Dedifferentiated amniotic fluid mesenchymal stem cell (primary cell): ENCODE results near the gene OR5A1.
"Not testable (repeated sequence)": the region's sequence is repeated elsewhere in the genome, so short reads cannot be mapped to it uniquely, and the experiment has no call there.

Experiments used
- DNase-seq: peaks from one replicate; pipeline ENCODE4 v3.0.0-alpha.2; 2016; ENCODE audit errors: extremely low spot score

The OR5A1 gene

DNA sequence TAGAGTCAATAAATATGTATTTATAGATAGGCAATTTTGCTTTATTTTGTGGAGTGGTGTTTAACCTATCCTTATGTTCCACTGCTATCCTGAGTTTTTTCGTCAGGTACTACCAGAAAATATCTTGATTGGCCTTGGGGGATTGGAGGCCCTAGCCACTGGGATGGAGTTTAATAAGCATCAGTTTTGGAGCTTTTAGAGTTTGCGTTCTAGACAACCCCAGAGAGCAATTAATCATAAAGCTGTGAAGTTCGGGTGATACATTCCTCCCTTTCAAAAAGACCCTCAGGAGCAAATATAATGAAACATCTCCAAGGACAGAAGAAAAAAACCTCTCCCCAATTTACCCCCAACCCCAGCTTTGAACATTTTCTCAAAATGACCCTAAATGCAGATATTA, at the start of gene OR5A1:
Gene OR5A1 (plus strand): TSS at position 301 of the 400 bp plus-strand sequence. CDS start 6,700 bp downstream, outside the sequence.
- DNase-seq, result no peak

DNA sequence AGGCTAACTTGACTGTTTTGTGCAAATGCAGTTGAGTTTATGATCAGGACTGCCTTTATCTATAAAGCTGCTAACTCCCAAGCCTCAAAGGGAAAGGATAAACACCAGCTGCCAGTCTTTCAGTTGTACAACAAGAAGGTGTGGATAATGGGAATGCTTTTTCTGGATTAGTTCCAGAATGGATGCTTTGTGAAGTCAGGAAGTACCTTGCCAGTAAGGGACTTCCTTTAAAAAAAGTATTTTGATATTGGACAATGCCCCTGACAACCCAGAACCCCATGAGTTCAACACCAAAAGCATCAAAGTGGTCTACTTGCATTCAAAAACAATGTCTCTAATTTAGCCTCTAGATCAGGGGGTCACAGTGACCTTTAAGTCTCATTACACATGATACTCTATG, 42.1 kb upstream of the OR5A1 start:
- DNase-seq, result no peak

DNA sequence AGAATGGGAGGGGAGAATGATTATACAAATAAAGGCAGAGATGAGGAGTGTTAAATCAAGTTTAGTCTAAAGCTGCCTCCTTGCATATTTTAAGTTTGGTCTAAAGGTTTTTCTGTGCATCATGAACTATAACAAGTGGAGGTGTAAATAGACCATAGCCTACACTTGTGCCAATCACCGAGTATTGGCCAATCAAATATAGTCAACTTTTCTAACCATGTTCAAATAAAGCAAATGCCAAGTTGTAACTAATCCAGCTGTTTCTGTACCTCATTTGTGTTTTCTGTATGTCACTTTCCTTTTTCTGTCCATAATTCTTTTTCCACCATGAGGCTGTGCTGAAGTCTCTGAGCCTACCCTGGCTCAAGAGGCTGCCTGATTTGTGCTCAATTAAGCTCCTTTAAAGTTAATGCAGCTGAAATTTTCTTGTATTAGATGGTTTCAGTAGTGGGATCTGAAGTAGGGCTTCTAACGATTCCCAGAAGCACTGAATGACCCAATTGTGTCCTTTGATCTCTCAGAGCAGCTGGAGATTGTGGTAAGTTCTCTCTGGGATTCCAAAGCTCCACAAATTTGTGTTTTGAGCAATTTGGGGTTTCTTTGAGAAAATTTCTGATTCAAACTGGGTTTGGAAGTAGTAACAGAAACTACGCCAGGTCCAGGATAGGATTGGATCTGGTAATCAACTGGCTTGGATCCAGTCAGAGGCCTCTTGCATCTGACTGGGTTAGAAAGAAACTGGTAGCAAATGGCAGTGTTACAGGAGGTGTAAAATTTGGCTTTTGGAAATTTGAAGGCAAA, 35.6 kb upstream of the OR5A1 start:
- no peak for DNase-seq

DNA sequence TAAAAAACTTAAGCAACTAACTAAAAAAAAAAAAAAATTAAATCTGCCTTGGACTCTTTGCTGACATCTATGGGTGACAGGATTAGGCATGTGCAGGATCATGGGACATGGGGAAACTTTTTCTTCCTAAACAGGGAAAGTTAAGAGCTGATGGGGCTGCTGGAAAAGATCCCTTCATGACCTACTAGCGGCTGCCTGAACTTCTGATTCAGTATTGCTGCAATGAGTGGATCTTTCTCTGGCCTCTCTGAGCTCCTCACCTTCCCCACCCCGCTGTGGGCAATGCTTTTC, 35.1 kb upstream of the OR5A1 start:
- DNase-seq, result no peak

DNA sequence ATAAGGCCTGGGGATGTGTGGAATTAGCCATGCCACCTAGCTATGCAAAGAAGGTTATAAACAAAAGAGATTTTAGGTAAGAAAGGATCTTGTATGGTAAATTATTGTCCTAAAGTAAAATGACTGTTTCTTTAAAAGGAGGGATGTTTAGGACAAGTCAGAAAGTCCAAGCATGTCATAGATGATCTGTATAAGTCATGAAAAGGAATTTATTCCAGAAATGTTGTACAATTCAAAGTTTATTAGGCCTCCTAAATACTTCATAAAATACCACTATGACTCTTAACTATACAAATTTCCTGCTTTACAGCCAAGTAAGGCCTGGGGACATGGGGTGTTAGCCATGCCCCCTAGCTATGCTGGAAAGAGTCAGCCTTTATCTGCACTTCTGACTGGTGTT, 32.7 kb upstream of the OR5A1 start:
- DNase-seq, result no peak

DNA sequence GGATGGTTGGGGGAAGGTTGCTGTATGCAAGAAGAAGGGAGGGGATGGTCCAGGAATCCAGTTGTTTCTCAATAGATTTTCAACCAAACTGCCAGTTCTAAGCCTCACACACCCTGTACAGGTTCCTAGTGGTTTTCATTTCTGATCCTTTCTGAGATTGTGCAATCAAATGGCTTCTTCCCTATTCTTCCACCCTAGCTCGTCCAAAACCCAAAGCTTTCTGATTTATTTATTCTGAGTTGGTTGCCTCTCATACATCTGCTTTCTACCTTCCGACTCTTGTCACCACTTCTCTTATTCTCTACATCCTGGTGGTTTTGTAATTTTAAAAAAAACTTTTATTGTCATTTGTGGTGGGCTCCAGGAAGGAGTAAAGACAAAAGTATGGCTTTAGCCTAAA, 22.6 kb upstream of the OR5A1 start:
- DNase-seq, result no peak

DNA sequence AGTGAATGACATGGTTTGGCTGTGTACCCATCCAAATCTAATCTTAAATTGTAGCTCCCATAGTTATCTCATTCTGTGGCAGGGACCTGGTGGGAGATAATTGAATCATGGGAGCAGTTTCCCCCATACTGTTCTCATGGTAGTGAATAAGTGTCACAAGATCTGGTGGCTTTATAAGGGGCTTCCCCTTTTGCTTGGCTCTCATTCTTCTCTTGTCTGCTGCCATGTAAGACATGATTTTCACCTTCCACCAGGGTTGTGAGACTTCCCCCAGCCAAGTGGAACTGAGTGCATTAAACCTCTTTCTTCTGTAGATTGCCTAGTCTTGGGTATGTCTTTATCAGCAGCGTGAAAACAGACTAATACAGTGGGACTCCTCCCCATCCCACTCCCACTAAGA, 21.2 kb upstream of the OR5A1 start:
- no peak for DNase-seq

DNA sequence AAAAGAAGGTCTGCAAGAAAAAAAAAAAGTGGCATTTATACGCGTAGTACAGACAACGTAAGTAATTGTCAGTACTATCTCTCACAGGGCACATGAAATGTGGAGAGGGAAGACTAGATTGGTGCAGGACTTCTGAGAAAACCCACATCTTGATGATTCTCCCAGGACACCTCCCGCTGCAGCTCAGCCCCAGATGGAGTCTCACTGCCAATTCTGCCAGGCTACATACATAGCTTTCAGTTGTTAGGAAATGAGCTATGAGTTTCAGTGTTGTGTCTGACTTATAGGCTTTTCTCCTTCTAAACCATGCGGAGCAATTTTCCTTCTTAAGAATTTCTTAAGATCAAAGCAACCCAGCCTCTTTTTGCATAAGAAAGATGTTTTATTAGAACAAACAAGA, 19.7 kb upstream of the OR5A1 start:
- DNase-seq, result no peak

DNA sequence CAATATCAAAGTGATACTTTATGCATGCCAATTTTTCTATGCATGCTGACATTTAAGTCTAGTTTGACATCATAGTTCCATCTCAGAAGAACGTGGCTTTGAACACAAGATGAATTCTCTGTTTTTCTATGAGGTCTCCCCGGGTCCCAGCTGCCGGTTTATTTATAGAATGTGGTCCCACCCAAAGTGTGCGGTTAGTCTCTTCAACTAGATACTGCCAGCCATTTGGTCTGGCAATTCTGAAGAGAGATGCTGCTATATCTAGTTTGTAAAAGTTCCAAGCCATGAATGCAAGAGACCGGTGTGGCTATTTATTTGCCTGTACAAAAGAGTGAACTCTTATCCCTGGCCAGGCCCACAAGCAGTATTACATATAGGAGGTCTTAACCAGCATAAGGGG, 19.2 kb upstream of the OR5A1 start:
- no peak for DNase-seq

DNA sequence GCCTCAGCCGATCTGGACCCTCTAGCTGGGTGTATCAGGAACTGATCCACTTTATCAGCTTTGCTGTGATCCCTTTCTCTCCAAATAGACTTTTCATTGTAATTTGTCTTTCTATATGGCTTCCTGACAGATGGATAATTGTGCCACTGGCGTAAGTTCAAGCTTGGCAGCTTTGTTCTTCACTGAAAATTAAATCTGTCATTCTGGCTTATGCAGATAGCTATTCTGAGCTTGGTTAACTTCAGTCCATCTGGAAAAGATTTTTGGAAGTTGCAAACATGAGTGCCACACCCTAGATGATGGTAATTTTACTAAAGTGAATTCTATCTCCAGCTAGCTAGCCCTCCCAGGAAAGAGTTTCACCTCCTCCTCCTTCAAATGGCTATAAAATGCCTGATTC, 18.1 kb upstream of the OR5A1 start:
- DNase-seq, result no peak

DNA sequence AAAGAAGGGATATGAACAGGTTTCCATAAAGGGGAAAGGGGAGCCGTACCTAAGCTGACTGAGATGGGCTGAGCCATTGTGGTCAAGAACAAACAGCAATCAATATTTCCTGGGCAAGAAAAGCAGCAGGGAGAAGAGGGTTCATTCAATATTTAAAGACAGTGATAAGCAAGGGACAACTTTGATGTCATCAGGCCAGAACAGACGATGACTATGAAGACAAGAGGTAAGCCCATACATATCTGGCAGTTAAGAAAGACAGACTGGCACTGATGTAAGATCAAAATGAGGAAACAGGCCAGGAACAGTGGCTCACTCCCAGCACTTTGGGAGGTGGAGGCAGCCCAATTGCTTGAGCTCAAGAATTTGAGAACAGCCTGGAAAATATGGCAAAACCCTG, 12.4 kb upstream of the OR5A1 start:
- no peak for DNase-seq

DNA sequence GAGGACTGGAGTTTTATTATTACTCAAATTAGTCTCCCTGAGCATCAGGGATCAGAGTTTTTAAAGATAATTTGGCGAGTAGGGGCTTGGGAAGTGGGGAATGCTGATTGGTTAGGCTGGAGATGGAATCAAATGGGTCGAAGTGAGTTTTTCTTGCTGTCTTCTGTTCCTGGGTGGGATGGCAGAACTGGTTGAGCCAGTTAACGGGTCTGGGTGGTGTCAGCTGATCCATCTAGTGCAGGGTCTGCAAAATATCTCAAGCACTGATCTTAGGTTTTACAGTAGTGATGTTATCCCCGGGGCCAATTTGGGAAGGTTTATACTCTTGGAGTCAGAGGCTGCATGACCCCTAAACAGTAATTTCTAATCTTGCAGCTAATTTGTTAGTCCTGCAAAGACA, 11.1 kb upstream of the OR5A1 start:
- no peak for DNase-seq

DNA sequence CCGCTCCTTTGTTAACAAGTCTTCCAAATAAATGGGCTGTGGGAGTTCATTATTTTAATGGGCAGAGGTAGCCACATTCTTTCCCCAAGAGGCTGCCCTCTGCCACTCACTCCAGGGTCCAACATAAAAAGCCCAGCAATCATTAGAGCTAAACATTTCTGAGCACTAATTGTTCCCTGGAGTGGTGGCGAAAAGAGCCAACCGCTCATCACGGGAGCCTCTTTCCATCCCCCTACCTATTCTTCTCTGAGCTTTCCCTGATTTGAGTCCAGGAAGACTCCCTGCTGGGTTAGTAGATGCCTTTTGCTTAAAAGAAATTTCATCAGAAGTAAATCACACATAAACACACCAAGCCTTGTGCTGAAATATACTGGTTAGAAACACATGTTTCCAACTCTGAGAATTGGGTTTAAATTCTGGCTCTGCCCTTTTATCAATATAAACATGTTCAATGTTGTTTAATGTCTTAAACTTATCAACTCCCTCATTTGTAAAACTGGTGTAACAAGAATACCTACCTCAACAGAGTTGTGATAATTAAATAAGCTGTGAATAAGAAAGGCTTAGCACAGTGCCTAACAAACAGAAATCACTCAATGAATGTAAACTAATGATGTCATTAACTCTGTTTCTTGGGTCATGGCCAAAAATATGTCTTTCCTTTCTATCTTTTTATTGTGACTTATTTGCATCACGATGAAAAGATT, 9.8 kb upstream of the OR5A1 start, which contains the start of gene OR5A2:
Gene OR5A2 (minus strand): TSS at position 53 of the 707 bp plus-strand sequence. CDS start 3,460 bp downstream, outside the sequence.
- DNase-seq, result no peak

DNA sequence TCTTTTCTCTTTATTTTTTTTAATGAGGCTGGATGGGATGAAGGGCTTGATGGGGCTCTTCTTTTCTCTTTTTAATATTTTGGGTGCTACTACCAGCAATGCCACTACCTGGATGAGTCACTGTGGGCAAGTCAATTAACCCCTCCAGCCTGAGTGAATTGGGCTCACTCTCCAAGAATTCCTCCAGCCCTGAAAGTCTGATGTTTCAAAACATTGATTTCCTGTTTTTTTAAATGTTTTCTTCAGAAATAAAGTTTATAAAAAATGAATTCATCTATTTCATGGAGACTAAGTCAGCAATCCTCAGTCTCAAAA, 9.2 kb upstream of the OR5A1 start:
- DNase-seq, result no peak

DNA sequence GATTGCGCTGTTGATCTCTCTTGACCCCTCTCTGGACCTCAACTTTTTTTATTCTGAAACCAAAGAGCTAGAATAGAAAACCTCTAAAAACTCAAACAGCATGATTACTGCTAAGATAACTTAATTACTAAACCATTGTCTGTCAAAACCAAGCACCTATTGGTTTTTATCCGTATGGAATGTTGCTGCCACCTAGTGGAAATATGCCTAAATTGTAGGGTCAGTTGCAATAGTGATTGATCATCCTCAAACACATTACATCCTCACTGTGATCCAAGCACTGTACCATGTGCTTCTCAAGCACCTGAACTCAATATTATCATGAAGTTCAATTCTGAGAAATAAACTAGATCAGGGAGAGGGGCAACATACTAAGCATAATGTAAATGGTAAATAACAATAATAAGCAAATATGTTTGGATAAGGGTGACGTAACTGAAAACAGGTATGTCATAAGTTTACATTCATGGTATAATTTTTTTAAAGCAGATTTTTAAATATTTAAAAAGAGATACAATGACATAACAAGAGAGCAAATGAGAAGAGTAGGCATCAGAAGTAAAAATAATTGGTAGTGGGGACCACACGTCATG, 6.2 kb upstream of the OR5A1 start:
- peak; percentile 17 for DNase-seq

DNA sequence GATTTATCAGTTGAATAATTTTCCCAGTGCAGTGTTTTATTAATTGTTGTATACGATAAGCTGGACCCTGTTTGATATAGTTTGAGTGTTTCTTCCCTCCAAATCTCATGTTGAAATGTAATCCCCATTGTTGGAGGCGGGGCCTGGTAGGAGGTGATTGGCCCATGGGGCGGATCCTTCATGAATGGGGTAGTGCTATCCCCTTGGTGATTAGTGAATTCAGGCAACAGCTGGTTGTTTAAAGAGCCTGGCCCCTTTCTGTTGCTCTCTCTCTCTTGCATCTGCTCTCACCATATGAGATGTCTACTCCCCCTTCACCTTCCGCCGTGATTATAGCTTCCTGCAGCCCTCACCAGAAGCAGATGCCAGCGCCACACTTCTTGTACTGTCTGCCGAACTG, 1.5 kb downstream of the OR5A1 start:
- DNase-seq, result no peak

DNA sequence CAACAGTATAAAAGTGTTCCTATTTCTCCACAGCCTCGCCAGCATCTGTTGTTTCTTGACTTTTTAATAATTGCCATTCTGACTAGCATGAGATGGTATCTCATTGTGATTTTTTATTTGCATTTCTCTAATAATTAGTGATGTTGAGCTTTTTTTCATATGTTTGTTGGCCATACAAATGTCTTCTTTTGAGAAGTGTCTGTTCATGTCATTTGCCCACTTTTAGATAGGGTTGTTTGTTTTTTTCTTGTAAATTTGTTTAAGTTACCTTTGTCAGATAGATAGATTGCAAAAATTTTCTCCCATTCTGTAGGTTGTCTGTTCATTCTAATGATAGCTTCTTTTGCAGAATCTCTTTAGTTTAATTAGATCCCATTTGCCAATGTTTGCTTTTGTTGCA, 9.4 kb downstream of the OR5A1 start:
- not testable (repeated sequence) for DNase-seq

DNA sequence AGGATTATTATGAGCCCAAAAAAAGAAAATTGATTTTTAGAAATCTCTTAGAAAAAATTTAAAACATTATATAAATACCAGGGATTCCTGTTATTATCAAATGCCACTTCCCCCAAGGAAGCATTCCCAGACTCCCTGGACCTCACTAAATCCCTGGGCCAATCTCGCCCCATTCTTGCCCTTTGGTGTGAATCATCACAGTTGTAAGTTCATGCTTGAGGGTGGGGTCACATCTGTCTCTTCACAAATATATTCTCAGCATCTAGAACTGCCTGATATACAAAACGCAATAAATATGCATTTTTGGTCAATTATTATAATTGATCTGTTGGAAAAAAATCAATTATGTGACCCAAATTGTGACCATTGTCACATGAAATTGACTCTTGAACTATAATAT, 12.2 kb downstream of the OR5A1 start:
- no peak for DNase-seq

DNA sequence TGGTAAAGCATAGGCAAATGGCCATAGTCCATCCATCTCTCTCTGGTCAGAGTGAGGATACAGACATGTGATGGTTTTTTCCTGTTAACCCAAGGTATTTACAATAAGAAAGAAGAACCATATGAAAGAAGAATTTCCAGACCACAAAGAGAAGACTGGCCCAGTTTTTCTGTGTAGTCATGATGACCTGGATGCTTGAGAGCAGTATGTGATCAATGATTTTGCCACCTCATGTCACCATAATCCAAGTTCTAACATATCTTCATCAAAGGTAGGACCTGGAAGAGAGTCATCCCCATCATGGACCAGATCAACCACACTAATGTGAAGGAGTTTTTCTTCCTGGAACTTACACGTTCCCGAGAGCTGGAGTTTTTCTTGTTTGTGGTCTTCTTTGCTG, 20.4 kb downstream of the OR5A1 start, which contains the start of gene OR4D6:
Gene OR4D6 (plus strand): TSS at position 301 of the 400 bp plus-strand sequence. CDS start 0 bp downstream, at position 301.
- no peak for DNase-seq

DNA sequence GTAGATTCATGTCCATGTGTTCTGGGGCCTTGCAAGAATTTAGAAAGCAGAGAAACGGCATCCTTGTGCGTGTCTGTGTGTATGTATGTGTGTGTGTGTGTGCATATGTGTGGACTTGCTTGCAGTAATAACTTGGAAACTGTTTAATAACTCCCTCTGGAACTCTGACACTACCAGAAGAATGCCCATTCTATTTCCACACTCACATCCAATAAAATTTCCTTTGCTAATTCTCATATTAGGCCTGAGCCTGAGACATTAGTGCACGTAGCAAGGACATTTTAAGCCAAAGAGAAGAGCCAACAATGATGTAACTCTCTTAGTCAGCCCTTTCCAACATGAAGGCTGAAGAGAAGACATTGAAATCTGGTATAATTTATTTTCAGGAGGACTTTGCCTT, 23.6 kb downstream of the OR5A1 start:
- DNase-seq, result no peak

DNA sequence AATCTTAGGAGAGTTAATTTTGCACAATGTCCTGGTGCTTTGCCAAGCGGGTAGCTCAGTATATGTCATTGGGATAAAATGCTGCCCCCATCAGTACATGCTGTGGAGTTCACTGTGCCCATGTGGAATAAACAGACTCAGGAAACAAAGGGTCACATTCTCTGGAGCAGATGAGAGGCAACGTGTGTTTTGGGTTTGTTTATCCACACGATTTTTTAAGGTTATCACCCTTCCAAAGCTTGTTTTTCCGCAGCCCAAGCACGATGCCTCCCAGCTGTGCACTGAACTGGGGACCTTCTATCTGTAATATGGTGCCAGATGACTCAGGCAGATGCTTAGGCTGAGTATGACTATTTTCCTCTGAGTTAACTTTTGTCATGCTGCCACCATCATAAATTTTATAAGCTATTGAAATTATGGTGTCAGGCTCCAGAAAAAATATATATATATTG, 26.9 kb downstream of the OR5A1 start:
- DNase-seq, result no peak

DNA sequence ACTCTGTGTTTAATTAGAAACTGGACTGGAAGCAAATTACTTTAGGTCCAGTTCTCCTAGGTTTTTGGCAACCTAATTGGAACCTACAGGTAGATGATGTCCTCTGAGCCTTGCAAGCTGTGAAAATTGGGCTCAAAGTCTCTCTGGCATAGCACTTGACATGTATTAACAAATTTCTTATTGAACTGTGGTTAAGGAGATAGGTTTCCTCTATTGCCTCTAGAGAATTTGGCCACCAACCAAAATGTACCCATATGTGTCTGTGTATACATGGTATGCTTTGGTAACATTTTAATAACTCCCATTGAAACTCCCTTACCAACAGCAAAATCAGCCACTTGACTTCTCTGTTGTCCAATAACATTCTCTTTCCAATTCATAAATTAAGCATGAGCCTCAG, 36.7 kb downstream of the OR5A1 start, which contains the start of gene OR4D10:
Gene OR4D10 (plus strand): TSS at position 301 of the 400 bp plus-strand sequence. CDS start 4,115 bp downstream, outside the sequence.
- DNase-seq, result no peak

DNA sequence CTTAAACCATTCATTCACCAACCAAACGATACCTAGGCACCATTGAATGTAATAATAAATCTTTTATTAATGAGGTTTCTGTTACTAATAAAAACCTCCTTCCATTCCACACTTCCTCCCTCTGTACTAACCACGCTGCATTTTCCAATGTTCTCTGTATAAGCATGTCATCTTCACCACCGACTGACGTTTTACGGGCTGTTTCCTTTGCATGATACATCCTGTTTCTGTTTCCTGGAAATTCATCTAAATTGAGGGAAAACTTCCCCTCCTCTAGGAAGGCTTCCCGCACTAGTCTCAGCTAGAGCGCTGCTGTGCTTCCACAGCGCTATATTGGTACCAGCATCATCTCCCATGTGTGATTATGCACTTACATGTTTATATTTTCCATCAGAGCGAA, 38.9 kb downstream of the OR5A1 start:
- DNase-seq, result no peak
